Osteoblast (primary cell): Measurements from ENCODE around the gene CROCC2. TPM values are rescaled to one million over a fixed set of nuclear protein-coding genes. Genes with fewer than 3 reads are reported as not detected.

Experiments
- DNase-seq: peaks from one replicate; pipeline ENCODE4 v3.0.0; 2011; ENCODE audit warnings: low spot score, mixed read lengths; ENCODE audit not compliant: insufficient read length; ENCODE audit errors: missing footprints
- H2AFZ ChIP-seq: 2 replicates; pipeline ENCODE4 v1.6.0; 2011; ENCODE audit warnings: mild to moderate bottlenecking, low read length
- H3K27ac ChIP-seq: 2 replicates; pipeline ENCODE4 v1.5.1; 2011; ENCODE audit warnings: mild to moderate bottlenecking, low read depth, low read length, moderate library complexity
- H3K27me3 ChIP-seq: 2 replicates; pipeline ENCODE4 v1.6.0; 2012; ENCODE audit warnings: mild to moderate bottlenecking, control low read depth, inconsistent platforms, low read length, moderate library complexity; ENCODE audit not compliant: insufficient read depth
- H3K36me3 ChIP-seq: 2 replicates; pipeline ENCODE4 v1.5.1; 2011; ENCODE audit warnings: mild to moderate bottlenecking, low read length, control low read depth, moderate library complexity; ENCODE audit not compliant: insufficient read depth
- H3K4me1 ChIP-seq: 2 replicates; pipeline ENCODE4 v1.5.1; 2011; ENCODE audit warnings: mild to moderate bottlenecking, low read length, control low read depth, moderate library complexity; ENCODE audit not compliant: insufficient read depth
- H3K4me2 ChIP-seq: 2 replicates; pipeline ENCODE4 v1.6.0; 2011; ENCODE audit warnings: mild to moderate bottlenecking, low read length; ENCODE audit not compliant: insufficient read depth
- H3K4me3 ChIP-seq: fragments of 200-600 bp; sonication (generic); 3 replicates; pipeline ENCODE4 v1.5.1; 2012; ENCODE audit warnings: mild to moderate bottlenecking, low read length, inconsistent platforms; ENCODE audit not compliant: insufficient read depth
- H3K79me2 ChIP-seq: 2 replicates; pipeline ENCODE4 v1.6.0; 2012; ENCODE audit warnings: mild to moderate bottlenecking, low read length, control low read depth, inconsistent platforms; ENCODE audit not compliant: insufficient read depth
- H3K9me3 ChIP-seq: 2 replicates; pipeline ENCODE4 v1.5.1; 2011; ENCODE audit warnings: low read depth, low read length, control low read depth
- H4K20me1 ChIP-seq: 2 replicates; pipeline ENCODE4 v1.6.0; 2012; ENCODE audit warnings: mild to moderate bottlenecking, low read length, control low read depth; ENCODE audit not compliant: insufficient read depth
- total RNA-seq: library from RNA; depleted of rRNA; stranded (reverse); fragments of >200 nt; gene quantifications from 2 replicates; pipeline ENCODE4 v1.2.3, GENCODE V29; 2012
- TF ChIP-seq, protein P1 (sequence below): IDR thresholded peaks from 2 replicates; pipeline ENCODE4 v1.5.1; 2011; ENCODE audit warnings: mild to moderate bottlenecking, low read depth, low read length, moderate library complexity; ENCODE audit errors: extremely low read depth

Gene CROCC2
- total RNA-seq, 1 donor = under 0.01 TPM

DNA sequence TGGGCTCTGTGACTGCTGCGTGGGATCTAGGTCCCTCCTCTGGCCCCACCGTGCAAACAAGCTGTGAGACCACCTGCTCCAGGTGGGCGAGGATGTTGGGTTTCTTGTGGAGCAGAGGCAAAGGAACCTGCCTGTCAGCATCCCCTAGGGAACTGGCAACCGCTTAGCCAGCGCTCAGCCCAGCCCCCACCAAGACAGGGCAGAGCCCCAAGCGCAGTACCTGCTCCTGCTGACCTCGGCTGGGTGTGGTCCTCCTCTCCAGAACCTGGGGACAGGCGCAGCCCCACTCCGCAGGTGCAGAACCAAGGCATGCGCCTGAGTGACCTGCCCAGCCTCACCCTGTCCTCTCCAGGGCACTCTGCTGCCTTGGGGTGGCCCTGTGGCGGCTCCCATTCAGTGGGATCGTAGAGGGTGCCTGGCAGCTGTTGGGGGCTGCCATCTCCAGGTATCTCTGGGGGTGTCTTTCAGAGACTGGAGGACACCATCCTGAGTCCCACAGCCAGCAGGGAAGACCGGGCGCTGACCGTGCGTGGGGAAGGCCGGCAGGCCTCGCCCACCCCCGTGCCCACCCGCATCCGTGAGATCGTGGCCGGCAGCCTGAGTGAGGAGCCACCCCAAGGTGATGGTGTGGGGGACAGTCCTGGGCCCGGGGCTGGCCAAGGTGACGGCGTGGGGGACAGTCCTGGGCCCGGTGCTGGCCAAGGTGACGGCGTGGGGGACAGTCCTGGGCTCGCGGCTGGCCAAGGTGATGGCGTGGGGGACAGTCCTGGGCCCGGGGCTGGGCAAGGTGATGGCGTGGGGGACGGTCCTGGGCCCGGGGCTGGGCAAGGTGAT, 12.3 kb downstream of the CROCC2 start:
- no peaks in the 10 kb centered on the region for H4K20me1 ChIP-seq
- no peak overlapping the region for H3K4me2 ChIP-seq
- no peak overlapping the region for H3K4me3 ChIP-seq
- H2AFZ ChIP-seq = no peak overlapping the region
- DNase-seq = peak; percentile 88
- H3K4me1 ChIP-seq = peaks cover 41% of the 10 kb centered on the region
- H3K27ac ChIP-seq = no peak overlapping the region
- no peaks in the 10 kb centered on the region for H3K79me2 ChIP-seq
- no peaks in the 10 kb centered on the region for H3K27me3 ChIP-seq
- TF ChIP-seq, protein P1, sequence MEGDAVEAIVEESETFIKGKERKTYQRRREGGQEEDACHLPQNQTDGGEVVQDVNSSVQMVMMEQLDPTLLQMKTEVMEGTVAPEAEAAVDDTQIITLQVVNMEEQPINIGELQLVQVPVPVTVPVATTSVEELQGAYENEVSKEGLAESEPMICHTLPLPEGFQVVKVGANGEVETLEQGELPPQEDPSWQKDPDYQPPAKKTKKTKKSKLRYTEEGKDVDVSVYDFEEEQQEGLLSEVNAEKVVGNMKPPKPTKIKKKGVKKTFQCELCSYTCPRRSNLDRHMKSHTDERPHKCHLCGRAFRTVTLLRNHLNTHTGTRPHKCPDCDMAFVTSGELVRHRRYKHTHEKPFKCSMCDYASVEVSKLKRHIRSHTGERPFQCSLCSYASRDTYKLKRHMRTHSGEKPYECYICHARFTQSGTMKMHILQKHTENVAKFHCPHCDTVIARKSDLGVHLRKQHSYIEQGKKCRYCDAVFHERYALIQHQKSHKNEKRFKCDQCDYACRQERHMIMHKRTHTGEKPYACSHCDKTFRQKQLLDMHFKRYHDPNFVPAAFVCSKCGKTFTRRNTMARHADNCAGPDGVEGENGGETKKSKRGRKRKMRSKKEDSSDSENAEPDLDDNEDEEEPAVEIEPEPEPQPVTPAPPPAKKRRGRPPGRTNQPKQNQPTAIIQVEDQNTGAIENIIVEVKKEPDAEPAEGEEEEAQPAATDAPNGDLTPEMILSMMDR = no peak
- H3K36me3 ChIP-seq = no peaks in the 10 kb centered on the region
- H3K9me3 ChIP-seq = no peaks in the 10 kb centered on the region

DNA sequence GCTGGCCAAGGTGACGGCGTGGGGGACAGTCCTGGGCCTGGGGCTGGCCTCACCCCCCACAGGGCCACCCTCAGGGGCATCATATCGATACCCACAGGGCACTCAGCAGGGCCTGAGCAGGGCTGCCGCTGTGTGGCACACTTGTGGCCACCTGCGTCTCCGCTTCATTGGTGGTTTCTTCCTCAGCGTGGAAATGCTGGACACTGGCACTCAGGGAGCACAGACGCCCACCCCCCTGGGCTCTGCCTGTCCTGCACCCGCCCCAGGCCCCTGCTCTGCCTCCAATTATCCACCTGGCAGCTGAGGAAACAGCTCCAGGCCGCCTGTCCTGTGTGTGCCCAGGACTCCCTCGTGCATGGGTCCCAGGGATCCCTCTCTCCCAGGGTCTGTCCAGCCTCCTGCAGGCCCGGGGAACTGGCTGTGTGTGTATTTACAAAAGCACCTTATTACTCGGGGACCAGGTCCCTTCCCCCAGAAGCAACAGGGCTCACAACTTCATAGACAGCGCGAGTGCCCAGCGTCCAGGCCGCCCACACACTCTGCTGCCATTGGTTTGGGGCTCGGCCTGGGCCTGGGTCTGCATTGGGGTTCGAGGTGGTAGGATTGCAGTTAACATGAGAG, 13.1 kb downstream of the CROCC2 start:
- DNase-seq = peak; percentile 87

DNA sequence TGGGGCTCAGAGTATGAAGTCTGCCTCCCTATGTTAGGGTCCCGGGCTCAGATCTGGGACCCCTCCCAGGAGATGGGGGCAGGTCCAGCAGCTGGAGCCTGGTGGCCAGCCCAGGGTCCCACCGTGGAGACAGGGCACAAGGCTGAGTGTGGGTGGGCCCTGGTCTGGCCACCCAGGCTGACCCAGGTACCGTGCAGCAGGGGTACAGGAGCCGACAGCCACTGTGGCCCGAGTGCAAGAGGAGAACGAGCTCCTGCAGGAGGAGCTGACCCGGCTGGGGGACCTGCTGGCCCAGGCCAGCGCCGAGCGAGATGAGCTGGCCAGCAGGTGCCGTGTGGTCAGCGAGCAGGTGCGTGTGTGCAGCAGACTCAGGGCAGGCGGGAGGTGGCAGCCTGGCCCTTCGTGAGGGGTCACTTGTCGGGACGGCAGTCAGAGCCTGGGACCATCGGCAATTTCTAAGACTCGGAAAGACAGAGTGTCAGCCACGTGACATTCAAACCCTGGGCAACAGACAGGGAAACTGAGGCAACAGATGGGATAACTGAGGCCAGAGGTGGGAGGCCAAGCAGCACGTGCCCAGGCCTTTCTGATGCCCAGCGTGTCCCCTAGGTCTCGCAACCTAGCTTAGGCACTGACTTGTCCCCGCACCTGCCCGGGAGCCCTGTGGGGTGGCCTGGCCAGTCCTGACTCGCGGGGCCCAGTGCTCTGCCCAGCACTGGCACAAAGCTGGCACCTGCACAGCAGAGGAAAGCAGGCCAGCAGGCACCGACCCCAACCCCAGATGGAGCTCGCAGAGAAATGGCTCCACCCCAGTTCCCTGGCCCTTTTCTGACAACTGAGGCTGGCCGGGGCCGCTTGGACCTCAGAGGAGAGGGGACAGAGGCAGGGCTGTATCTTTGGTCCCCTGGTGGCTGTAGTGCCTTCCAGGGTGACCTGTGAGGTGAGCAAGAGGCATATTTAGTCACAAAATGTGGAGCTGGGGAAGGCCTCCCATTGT, 13.9 kb downstream of the CROCC2 start:
- no peak overlapping the region for H3K4me3 ChIP-seq
- no peaks in the 10 kb centered on the region for H3K9me3 ChIP-seq
- H3K4me2 ChIP-seq = peak overlapping the region; percentile 51
- H3K36me3 ChIP-seq = no peaks in the 10 kb centered on the region
- H3K27ac ChIP-seq = peak overlapping the region; percentile 98
- peak; percentile 83 for DNase-seq
- TF ChIP-seq, protein P1 = no peak
- H3K79me2 ChIP-seq = no peaks in the 10 kb centered on the region
- no peaks in the 10 kb centered on the region for H4K20me1 ChIP-seq
- no peak overlapping the region for H2AFZ ChIP-seq
- H3K4me1 ChIP-seq = peaks cover 31% of the 10 kb centered on the region
- H3K27me3 ChIP-seq = no peaks in the 10 kb centered on the region

More for the DNA sequence above, 13.1 kb downstream of the CROCC2 start:
- Histone ChIP-seq H3K27me3 (no peaks in the 10 kb centered on the region), H3K4me2 (no peak overlapping the region), H2AFZ (no peak overlapping the region), H3K36me3 (no peaks in the 10 kb centered on the region), H3K4me3 (no peak overlapping the region), H3K9me3 (no peaks in the 10 kb centered on the region), H3K79me2 (no peaks in the 10 kb centered on the region), H4K20me1 (no peaks in the 10 kb centered on the region), H3K27ac (no peak overlapping the region), H3K4me1 (peaks cover 33% of the 10 kb centered on the region)
- TF ChIP-seq, protein P1 = no peak
